H1 (cell line): ENCODE data around the gene SAP30. TPM values are rescaled to one million over a fixed set of nuclear protein-coding genes. Genes with fewer than 3 reads are reported as not detected.
A peak's percentile ranks its signal among the peaks of the same experiment; 100 is the strongest.

Source experiments
- CTCF ChIA-PET: fragments of 300-600 bp; sonication (Branson Sonifier 250); formaldehyde crosslinking; loops from one replicate; lab custom pipeline; 2021; ENCODE audit not compliant: partially characterized antibody; lab: Charles Lee
- POLR2A ChIA-PET: fragments of 300-600 bp; sonication (Branson Sonifier 250); formaldehyde crosslinking; loops from one replicate; lab custom pipeline; 2021; ENCODE audit warnings: inconsistent platforms; ENCODE audit not compliant: partially characterized antibody; lab: Charles Lee
- DNase-seq, 2 experiments: peaks; one replicate each; pipeline versions ENCODE4 v3.0.0 to v3.0.0-alpha.2; 2010 to 2022; ENCODE audit warnings: low spot score in 2 of 2, low read depth in 1 of 2, mixed read lengths in 1 of 2
- FAIRE-seq: peaks from 2 replicates; lab custom pipeline; 2011; peaks lifted over from hg19 to GRCh38; lab: Jason Lieb, UNC
- H2AFZ ChIP-seq: 2 replicates; pipeline ENCODE4 v1.8.1; 2012; ENCODE audit warnings: low read length, inconsistent platforms
- H2AK5ac ChIP-seq: 2 replicates; pipeline ENCODE4 v1.6.1; 2013; ENCODE audit warnings: low read depth, low read length
- H2BK120ac ChIP-seq: replicated peaks from 2 replicates; pipeline ENCODE3; 2013; ENCODE audit warnings: low read depth, low read length, inconsistent platforms
- H2BK12ac ChIP-seq: 2 replicates; pipeline ENCODE4 v1.6.1; 2013; ENCODE audit warnings: low read depth, low read length
- H2BK15ac ChIP-seq: 2 replicates; pipeline ENCODE4 v1.6.1; 2013; ENCODE audit warnings: low read length
- H2BK20ac ChIP-seq: 2 replicates; pipeline ENCODE4 v1.6.1; 2013; ENCODE audit warnings: low read length
- H2BK5ac ChIP-seq: 2 replicates; pipeline ENCODE4 v1.6.1; 2013; ENCODE audit warnings: low read depth, low read length
- H3K14ac ChIP-seq: 2 replicates; pipeline ENCODE4 v1.6.1; 2013; ENCODE audit warnings: inconsistent platforms; ENCODE audit not compliant: insufficient read length
- H3K18ac ChIP-seq: 2 replicates; pipeline ENCODE4 v1.6.1; 2013; ENCODE audit warnings: low read length; ENCODE audit errors: extremely low read depth
- H3K23ac ChIP-seq: 2 replicates; pipeline ENCODE4 v1.6.1; 2013; ENCODE audit warnings: inconsistent platforms; ENCODE audit not compliant: insufficient read length
- H3K23me2 ChIP-seq: 2 replicates; pipeline ENCODE4 v1.6.1; 2013; ENCODE audit warnings: low read depth, low read length
- H3K27ac ChIP-seq: 2 replicates; pipeline ENCODE4 v1.6.1; 2011; ENCODE audit warnings: low read depth, low read length, inconsistent platforms
- H3K27me3 ChIP-seq, 4 experiments: replicated peaks in 1 of 4; 1 replicate in 1 of 4; 2 replicates in 3 of 4; pipeline versions ENCODE4 v1.6.1 to v1.8.1; 2011 to 2013; ENCODE audit warnings: low read length in 3 of 4, mild to moderate bottlenecking in 3 of 4, inconsistent platforms in 2 of 4, mixed read lengths in 2 of 4, moderate library complexity in 1 of 4; ENCODE audit not compliant: control insufficient read depth in 3 of 4, insufficient read depth in 3 of 4; ENCODE audit errors: extremely low read depth in 1 of 4
- H3K36me3 ChIP-seq, 4 experiments: 2 replicates each; pipeline versions ENCODE4 v1.6.1 to v1.8.1; 2011 to 2013; ENCODE audit warnings: mild to moderate bottlenecking in 4 of 4, low read length in 3 of 4, moderate library complexity in 2 of 4, control low read depth in 1 of 4, inconsistent platforms in 1 of 4; ENCODE audit not compliant: insufficient read depth in 4 of 4, control insufficient read depth in 2 of 4
- H3K4ac ChIP-seq: replicated peaks from 2 replicates; pipeline ENCODE3; 2013; ENCODE audit warnings: low read length, low read depth, mixed read lengths, inconsistent platforms; ENCODE audit not compliant: insufficient read length
- H3K4me1 ChIP-seq, 4 experiments: replicated peaks in 1 of 4; 1 replicate in 1 of 4; 2 replicates in 3 of 4; pipeline versions ENCODE4 v1.6.1 to v1.8.1; 2011 to 2013; ENCODE audit warnings: low read length in 3 of 4, inconsistent platforms in 2 of 4, mixed read lengths in 1 of 4; ENCODE audit not compliant: insufficient read depth in 4 of 4, control insufficient read depth in 3 of 4
- H3K4me2 ChIP-seq, 2 experiments: 2 replicates each; pipeline versions ENCODE4 v1.6.1 to v1.8.1; 2011 to 2013; ENCODE audit warnings: low read depth in 2 of 2, low read length in 2 of 2, control low read depth in 1 of 2, inconsistent platforms in 1 of 2, mild to moderate bottlenecking in 1 of 2; ENCODE audit not compliant: insufficient read depth in 1 of 2
- H3K4me3 ChIP-seq, 4 experiments: fragments of 200-600, 300-600 bp in 1 of 4; sonication (generic), shearing (Covaris generic), sonication (Bioruptor Twin) in 1 of 4; 2 replicates each; pipeline versions ENCODE4 v1.5.1 to v1.8.1; 2011 to 2016; ENCODE audit warnings: low read length in 4 of 4, low read depth in 3 of 4, control low read depth in 2 of 4, inconsistent platforms in 2 of 4, mild to moderate bottlenecking in 2 of 4, mixed read lengths in 1 of 4, moderate library complexity in 1 of 4; ENCODE audit not compliant: insufficient read depth in 2 of 4; ENCODE audit errors: extremely low read depth in 1 of 4
- H3K56ac ChIP-seq: replicated peaks from 2 replicates; pipeline ENCODE3; 2013; ENCODE audit warnings: low read depth, mild to moderate bottlenecking, mixed read lengths, low read length, inconsistent platforms; ENCODE audit not compliant: insufficient read length
- H3K79me1 ChIP-seq: 2 replicates; pipeline ENCODE4 v1.6.1; 2013; ENCODE audit warnings: low read depth, low read length, control low read depth
- H3K79me2 ChIP-seq, 2 experiments: 2 replicates each; pipeline versions ENCODE4 v1.6.1 to v1.8.1; 2012 to 2013; ENCODE audit warnings: low read length in 2 of 2, mild to moderate bottlenecking in 2 of 2, inconsistent platforms in 1 of 2; ENCODE audit not compliant: insufficient read depth in 2 of 2, control insufficient read depth in 1 of 2
- H3K9ac ChIP-seq, 4 experiments: replicated peaks in 1 of 4; 1 replicate in 1 of 4; 2 replicates in 3 of 4; pipeline versions ENCODE4 v1.6.1 to v1.8.1; 2011 to 2013; ENCODE audit warnings: low read depth in 3 of 4, low read length in 3 of 4, control low read depth in 2 of 4, mild to moderate bottlenecking in 2 of 4, moderate library complexity in 2 of 4, inconsistent platforms in 1 of 4; ENCODE audit errors: extremely low read depth in 1 of 4
- H3K9me3 ChIP-seq, 2 experiments: 2 replicates each; pipeline versions ENCODE4 v1.6.1 to v1.8.1; 2012 to 2013; ENCODE audit warnings: mild to moderate bottlenecking in 2 of 2, moderate library complexity in 2 of 2, control low read depth in 1 of 2, inconsistent platforms in 1 of 2, low read depth in 1 of 2, low read length in 1 of 2, mixed read lengths in 1 of 2; ENCODE audit not compliant: insufficient read depth in 2 of 2
- H4K20me1 ChIP-seq, 2 experiments: replicated peaks in 1 of 2; 2 replicates each; pipeline versions ENCODE3 to v1.8.1; 2011 to 2013; ENCODE audit warnings: inconsistent platforms in 2 of 2, low read length in 2 of 2, mild to moderate bottlenecking in 1 of 2; ENCODE audit not compliant: insufficient read depth in 2 of 2, control insufficient read depth in 1 of 2
- H4K5ac ChIP-seq: 2 replicates; pipeline ENCODE4 v1.6.1; 2013; ENCODE audit warnings: low read length, low read depth, mixed read lengths, inconsistent platforms; ENCODE audit not compliant: insufficient read length
- H4K8ac ChIP-seq: 2 replicates; pipeline ENCODE4 v1.8.0; 2013; ENCODE audit warnings: mild to moderate bottlenecking, moderate library complexity, low read length, inconsistent platforms; ENCODE audit not compliant: insufficient read depth; ENCODE audit errors: extremely low read depth
- H4K91ac ChIP-seq: replicated peaks from 2 replicates; pipeline ENCODE3; 2013; ENCODE audit warnings: low read length, mixed read lengths, inconsistent platforms; ENCODE audit not compliant: insufficient read length
- ASH2L ChIP-seq: fragments of 200-600, 300-600 bp; sonication (generic); IDR thresholded peaks from one replicate; pipeline ENCODE4 v1.7.1; 2017; ENCODE audit warnings: low read length
- EGR1 ChIP-seq: IDR thresholded peaks from 2 replicates; pipeline ENCODE4 v1.6.1; 2011; ENCODE audit warnings: low read depth, low read length, borderline replicate concordance
- HDAC2 ChIP-seq, 2 experiments: fragments of 300-600 bp in 1 of 2; sonication (generic) in 1 of 2; IDR thresholded peaks; 2 replicates each; pipeline ENCODE4 v1.6.1; 2011 to 2012; ENCODE audit warnings: low read depth in 2 of 2, low read length in 2 of 2, mild to moderate bottlenecking in 2 of 2, moderate library complexity in 2 of 2, borderline replicate concordance in 1 of 2, inconsistent platforms in 1 of 2
- KDM4A ChIP-seq: IDR thresholded peaks from one replicate; pipeline ENCODE4 v1.7.1; 2012; ENCODE audit warnings: low read depth, mild to moderate bottlenecking, moderate library complexity, low read length, inconsistent platforms; ENCODE audit not compliant: severe bottlenecking
- MAX ChIP-seq: IDR thresholded peaks from 2 replicates; pipeline ENCODE4 v1.6.1; 2012; ENCODE audit warnings: inconsistent platforms
- RBBP5 ChIP-seq: IDR thresholded peaks from 2 replicates; pipeline ENCODE4 v1.7.1; 2012; ENCODE audit warnings: low read depth, mild to moderate bottlenecking, inconsistent platforms, low read length, moderate library complexity, borderline replicate concordance
- SIN3A ChIP-seq, 2 experiments: IDR thresholded peaks in 1 of 2; conservative IDR thresholded peaks in 1 of 2; 2 replicates each; pipeline ENCODE4 v1.6.1; 2011 to 2012; ENCODE audit warnings: low read length in 2 of 2, improper control_type of control experiment in 1 of 2, low read depth in 1 of 2, mild to moderate bottlenecking in 1 of 2
- SP1 ChIP-seq: IDR thresholded peaks from 2 replicates; pipeline ENCODE4 v1.6.1; 2011; ENCODE audit warnings: low read depth, low read length
- TAF7 ChIP-seq: optimal IDR thresholded peaks from 2 replicates; pipeline ENCODE3; 2011; ENCODE audit warnings: low read depth, mild to moderate bottlenecking, inconsistent platforms, low read length, moderate library complexity, borderline replicate concordance
- WGBS, 2 experiments: shearing (Covaris generic) in 1 of 2; methylation state at CpG; one replicate each; pipeline versions ENCODE4 v1.1.6 to v1.1.7; 2013 to 2015; ENCODE audit warnings: low lambda C conversion rate in 2 of 2, mixed read lengths in 2 of 2, inconsistent platforms in 1 of 2, low coverage in 1 of 2, missing lambda C conversion rate in 1 of 2; ENCODE audit not compliant: insufficient replicate concordance in 2 of 2, insufficient coverage in 1 of 2, insufficient read length in 1 of 2; ENCODE audit errors: extremely low coverage in 1 of 2, missing lambda C conversion rate in 1 of 2; 5-methylcytosine and 5-hydroxymethylcytosine counted together
- polyA plus RNA-seq, 7 experiments: library from polyadenylated mRNA; depleted of rRNA in 3 of 7; stranded (reverse) in 5 of 7; unstranded in 2 of 7; fragments of >200 nt in 5 of 7; fragments of 200-250 nt in 2 of 7; gene quantifications; 1 replicate in 5 of 7; 2 replicates in 1 of 7; 4 replicates in 1 of 7; pipeline versions ENCODE4 v1.2.1 to v1.2.3, GENCODE V29; 2011 to 2013; ENCODE audit warnings: missing spikeins in 2 of 7, mixed read lengths in 2 of 7
- total RNA-seq: library from RNA; stranded (reverse); fragmentation: NEBNext Ultra II Directional; extraction: Animal tissue kit (Norgen Biotek cat#: 25700); gene quantifications from 2 replicates; pipeline ENCODE4 v1.2.1, GENCODE V29; 2021

The SAP30 gene
- total and polyA plus RNA-seq, 2 of the 8 experiments (the other 6 are each of a cell fraction or from before 2014, with no cell fraction given) = 7.7 to 21.1 TPM

DNA sequence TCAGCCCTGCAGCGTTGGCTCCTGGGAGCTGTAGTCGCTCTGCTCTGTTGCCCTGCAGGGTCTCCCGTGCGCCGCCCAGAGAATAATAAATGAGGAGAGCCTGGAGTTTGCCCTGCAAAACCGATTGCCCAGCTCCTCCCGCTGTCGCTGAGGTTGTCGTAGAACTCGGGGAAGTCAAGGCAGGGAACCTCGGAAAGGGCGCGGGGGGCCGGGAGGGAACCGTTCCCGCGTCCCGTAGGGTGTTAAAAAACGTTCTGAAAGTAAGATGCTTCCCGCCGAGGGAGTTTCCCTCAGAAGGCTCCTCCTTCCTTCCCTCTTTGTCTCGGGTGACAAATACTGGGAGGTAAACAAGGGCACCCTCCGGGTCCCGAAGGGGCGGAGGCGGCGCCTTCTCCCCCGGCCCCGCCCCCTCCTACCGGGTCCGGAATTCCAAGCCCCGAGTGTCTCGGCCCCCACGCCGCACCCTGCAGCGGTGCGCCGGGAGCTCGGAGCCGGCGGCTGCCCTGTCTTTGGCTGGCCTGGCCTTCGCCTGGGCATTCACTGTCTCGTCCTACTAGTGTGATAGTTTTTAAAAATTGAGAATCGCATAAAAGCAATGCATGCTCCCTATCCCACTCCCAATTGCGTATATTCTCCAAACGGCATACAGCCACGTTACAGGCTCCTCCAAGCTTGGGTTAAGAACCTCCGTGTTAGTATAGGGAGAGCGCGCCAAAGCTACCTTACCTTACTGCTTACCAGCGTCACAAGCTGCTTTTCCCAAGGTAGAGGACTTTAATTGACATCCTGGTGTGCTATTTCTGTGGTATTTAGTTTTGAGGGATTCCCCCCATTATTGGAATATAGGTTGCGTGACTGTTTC lies 35.6 kb upstream of the SAP30 start:
- Histone ChIP-seq H3K56ac (peak overlapping the region; percentile 71), H3K23me2 (peaks cover 3% of the 10 kb centered on the region; the same call in 1 of the 2 replicates), H3K4me1 (peaks cover 0 to 3% (median 3%) of the 10 kb centered on the region in 4 experiments; a peak in 6 of 7 replicates), H2BK120ac (no peak overlapping the region), H2AK5ac (no peak overlapping the region), H3K4ac (no peak overlapping the region), H3K79me1 (no peaks in the 10 kb centered on the region), H3K23ac (no peak overlapping the region), H3K4me3 (peak overlapping the region; percentile 73 to 99 (median 84)), H2BK20ac (no peak overlapping the region), H2BK5ac (peak overlapping the region; percentile 96), H2BK12ac (peak overlapping the region; percentile 97), H2BK15ac (no peak overlapping the region), H3K18ac (peak overlapping the region; percentile 88), H3K27ac (peak overlapping the region; percentile 99), H3K9ac (peak overlapping the region; percentile 88 to 97 (median 96)), H4K91ac (peak overlapping the region; percentile 61), H3K9me3 (no peaks in the 10 kb centered on the region), H3K14ac (no peak overlapping the region), H4K8ac (peak overlapping the region; percentile 99), H3K27me3 (no peaks in the 10 kb centered on the region), H2AFZ (peak overlapping the region; percentile 14), H3K4me2 (peak overlapping the region; percentile 81 to 90), H4K5ac (peak overlapping the region; percentile 98), H4K20me1 (peaks cover 2 to 4% of the 10 kb centered on the region in 2 experiments), H3K79me2 (peaks cover 0 to 19% of the 10 kb centered on the region in 2 experiments; a peak in 3 of 4 replicates), H3K36me3 (peaks cover 6 to 32% (median 16%) of the 10 kb centered on the region in 4 experiments; a peak in 7 of 8 replicates)
- CTCF ChIA-PET = interaction anchor here (0.7 to 3.0 kb wide), 8 partner anchors 11 to 322 kb away, joined by 3 to 12 read pairs (median 4); partner anchors contain the start of gene SAP30
- DNase-seq = peak; percentile 65 to 87
- WGBS, 2 experiments = 3% methylated on average over 48 of the region's 52 CpGs; no CpG with 5 or more reads in 1 of the 2 experiments
- POLR2A ChIA-PET = interaction anchor here (0.6 to 8.0 kb wide), 43 partner anchors 10 to 403 kb away, joined by 3 to 123 read pairs (median 4); partner anchors contain the start of genes GALNT7, SAP30 and SCRG1
- FAIRE-seq = no peak
- TF ChIP-seq KDM4A (peak; percentile 70), RBBP5 (0 out of 2 replicates have a peak, but pooled peaks have one; percentile 62), TAF7 (peak; percentile 25), EGR1 (peak; percentile 68; the same call in 1 of the 2 replicates), HDAC2 (IDR thresholded peaks at IDR 0.05; ENCODE audit: borderline replicate concordance in 1 of 2, low read depth in 2 of 2, low read length in 2 of 2) (peak in 1 of 2 experiments; percentile 84; a peak in 1 of 4 replicates), ASH2L (peak; percentile 67), SP1 (peak; percentile 58), SIN3A (conservative IDR thresholded peaks at IDR 0.05 in 1 of 2, IDR thresholded peaks at IDR 0.05 in 1 of 2; ENCODE audit: low read depth in 1 of 2, low read length in 2 of 2) (peak; percentile 41 to 83; a peak in 1 of 4 replicates), MAX (0 out of 2 replicates have a peak, but pooled peaks have one; percentile 10)
